ENCODE measurements around the gene GALNT14. TPM values are rescaled to one million over a fixed set of nuclear protein-coding genes. Genes with fewer than 3 reads are reported as not detected.
A peak's percentile ranks its signal among the peaks of the same experiment; 100 is the strongest.

Gene GALNT14
- polyA plus RNA-seq, 12 donors = 2.1 to 5.2 (median 3.0) TPM; not detected in 2

GRCh38 chr2:31136732-31137131 lies 1.5 kb downstream of the GALNT14 start:
- no peak for DNase-seq

- DNase-seq = no peak
Measured at GRCh38 chr2:31136000-31136399, 2.2 kb downstream of the GALNT14 start.

GRCh38 chr2:31134480-31134879 lies 3.8 kb downstream of the GALNT14 start:
- no peak for DNase-seq

GRCh38 chr2:31132786-31133185 lies 5.5 kb downstream of the GALNT14 start:
- no peak for DNase-seq

- no peak for DNase-seq
Measured at GRCh38 chr2:31131871-31132270, 6.4 kb downstream of the GALNT14 start.

GRCh38 chr2:31129375-31130171 lies 8.7 kb downstream of the GALNT14 start:
- no peak for DNase-seq

- DNase-seq = no peak
Measured at GRCh38 chr2:31127931-31128330, 10.3 kb downstream of the GALNT14 start.

- no peak for DNase-seq
Measured at GRCh38 chr2:31125918-31126695, 12.1 kb downstream of the GALNT14 start.

GRCh38 chr2:31124904-31125303 lies 13.3 kb downstream of the GALNT14 start:
- DNase-seq = no peak

- DNase-seq = no peak
Measured at GRCh38 chr2:31122133-31122532, 16.1 kb downstream of the GALNT14 start.

- DNase-seq = no peak
Measured at GRCh38 chr2:31113765-31114164, 24.5 kb downstream of the GALNT14 start.

- no peak for DNase-seq
Measured at GRCh38 chr2:31112544-31112943, 25.7 kb downstream of the GALNT14 start.

- DNase-seq = no peak
Measured at GRCh38 chr2:31110998-31111397, 27.2 kb downstream of the GALNT14 start.

- DNase-seq = no peak
Measured at GRCh38 chr2:31110431-31110830, 27.8 kb downstream of the GALNT14 start.

- DNase-seq = no peak
Measured at GRCh38 chr2:31109633-31110192, 28.5 kb downstream of the GALNT14 start.

GRCh38 chr2:31108561-31109286 lies 29.5 kb downstream of the GALNT14 start:
- DNase-seq = no peak

- peak; percentile 8 for DNase-seq
Measured at GRCh38 chr2:31107591-31108300, 30.5 kb downstream of the GALNT14 start.

GRCh38 chr2:31101701-31102100 lies 36.5 kb downstream of the GALNT14 start:
- DNase-seq = no peak

GRCh38 chr2:31097962-31098613 lies 40.2 kb downstream of the GALNT14 start:
- DNase-seq = no peak

- no peak for DNase-seq
Measured at GRCh38 chr2:31090188-31090587, 48.1 kb downstream of the GALNT14 start.

GRCh38 chr2:31089645-31090044 lies 48.6 kb downstream of the GALNT14 start:
- no peak for DNase-seq

Measured in muscle of arm (tissue), 12 donors.